Measurements from ENCODE around the gene LAIR1.

LAIR1 gene

GRCh38 chr19:54355675-54356074, 9.1 kb downstream of the LAIR1 start:
- no peaks in the 10 kb centered on the region for H3K4me1 ChIP-seq (ENCODE audit: control insufficient read depth, insufficient read depth, low read length)
- no peaks in the 10 kb centered on the region for H3K27me3 ChIP-seq (ENCODE audit: control insufficient read depth, insufficient read depth, low read length)
- H3K4me3 ChIP-seq (ENCODE audit: low read length): no peak overlapping the region
- no peaks in the 10 kb centered on the region for H3K36me3 ChIP-seq (ENCODE audit: control insufficient read depth, insufficient read depth, low read length)
- no peaks in the 10 kb centered on the region for H3K9me3 ChIP-seq (ENCODE audit: control insufficient read depth, low read length)
- no peak overlapping the region for H3K9ac ChIP-seq (ENCODE audit: low read length)

GRCh38 chr19:54354761-54355160, 10.0 kb downstream of the LAIR1 start:
- Histone ChIP-seq H3K4me3 (ENCODE audit: low read length) (no peak overlapping the region), H3K9ac (ENCODE audit: low read length) (no peak overlapping the region), H3K36me3 (ENCODE audit: control insufficient read depth, insufficient read depth, low read length) (no peaks in the 10 kb centered on the region), H3K9me3 (ENCODE audit: control insufficient read depth, low read length) (no peaks in the 10 kb centered on the region), H3K4me1 (ENCODE audit: control insufficient read depth, insufficient read depth, low read length) (no peaks in the 10 kb centered on the region), H3K27me3 (ENCODE audit: control insufficient read depth, insufficient read depth, low read length) (no peaks in the 10 kb centered on the region)

DNA sequence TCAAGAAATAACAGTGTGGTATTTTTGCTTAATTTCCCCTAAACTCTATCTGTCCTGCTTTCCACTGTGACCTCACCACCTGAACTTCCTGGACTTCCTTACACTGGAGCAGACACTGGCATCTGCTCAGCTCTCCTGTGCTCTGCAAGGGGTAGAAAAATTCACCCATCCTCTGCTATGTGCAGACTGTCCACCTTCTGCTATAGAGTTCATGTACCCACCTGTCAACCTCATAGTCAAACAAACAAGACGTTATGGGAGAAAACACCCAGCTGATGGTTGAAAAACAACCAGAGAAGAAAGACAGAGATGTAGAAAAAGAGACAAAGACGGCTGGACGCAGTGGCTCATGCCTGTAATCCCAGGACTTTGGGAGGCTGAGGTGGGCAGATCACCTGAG, 12.2 kb downstream of the LAIR1 start:
- Histone ChIP-seq H3K36me3 (ENCODE audit: control insufficient read depth, insufficient read depth, low read length) (no peaks in the 10 kb centered on the region), H3K9me3 (ENCODE audit: control insufficient read depth, low read length) (no peaks in the 10 kb centered on the region), H3K4me3 (ENCODE audit: low read length) (no peak overlapping the region), H3K9ac (ENCODE audit: low read length) (no peak overlapping the region), H3K4me1 (ENCODE audit: control insufficient read depth, insufficient read depth, low read length) (no peaks in the 10 kb centered on the region), H3K27me3 (ENCODE audit: control insufficient read depth, insufficient read depth, low read length) (no peaks in the 10 kb centered on the region)

DNA sequence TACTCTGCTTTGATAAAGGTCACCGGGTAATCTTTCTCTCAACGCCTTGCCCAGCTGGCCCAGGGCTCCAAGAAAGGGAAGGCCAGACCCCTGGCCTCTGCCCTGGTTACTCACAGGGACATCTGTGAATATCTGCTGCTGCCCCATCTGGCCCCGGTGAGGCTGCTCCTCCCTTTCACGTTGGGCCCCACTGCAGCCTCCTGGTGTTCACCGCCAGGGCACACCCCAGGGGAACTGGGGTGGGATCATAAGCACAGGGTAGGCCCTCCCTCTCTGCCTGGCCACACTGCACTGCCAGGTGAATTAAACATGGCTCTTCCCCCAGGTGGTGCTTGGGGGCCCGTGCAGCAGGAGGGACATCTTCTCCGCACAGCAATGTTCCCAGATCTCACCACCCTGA, 12.7 kb downstream of the LAIR1 start:
- Histone ChIP-seq H3K9ac (ENCODE audit: low read length) (no peak overlapping the region), H3K36me3 (ENCODE audit: control insufficient read depth, insufficient read depth, low read length) (no peaks in the 10 kb centered on the region), H3K27me3 (ENCODE audit: control insufficient read depth, insufficient read depth, low read length) (no peaks in the 10 kb centered on the region), H3K4me3 (ENCODE audit: low read length) (no peak overlapping the region), H3K4me1 (ENCODE audit: control insufficient read depth, insufficient read depth, low read length) (no peaks in the 10 kb centered on the region), H3K9me3 (ENCODE audit: control insufficient read depth, low read length) (no peaks in the 10 kb centered on the region)

DNA sequence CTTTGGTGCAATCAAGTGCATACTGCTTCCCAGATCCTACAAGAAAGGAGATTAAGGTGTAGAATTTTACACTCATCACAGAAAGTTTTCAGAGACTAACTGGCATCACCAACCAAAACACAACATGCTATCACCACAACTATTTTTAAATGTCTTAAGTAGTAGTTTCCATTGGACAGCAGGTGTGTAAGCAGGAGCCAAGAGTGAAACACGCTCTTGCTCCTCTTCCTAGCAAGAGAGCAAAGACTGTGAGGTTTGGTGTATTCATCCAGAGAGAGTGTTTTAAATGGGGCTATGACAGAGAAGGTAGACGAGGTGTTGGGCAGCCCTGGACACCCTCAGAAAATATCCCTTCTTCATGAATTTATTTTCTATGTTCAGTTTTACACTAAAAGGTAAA, 13.3 kb downstream of the LAIR1 start:
- Histone ChIP-seq H3K27me3 (ENCODE audit: control insufficient read depth, insufficient read depth, low read length) (peaks cover 4% of the 10 kb centered on the region), H3K9me3 (ENCODE audit: control insufficient read depth, low read length) (no peaks in the 10 kb centered on the region), H3K4me3 (ENCODE audit: low read length) (no peak overlapping the region), H3K9ac (ENCODE audit: low read length) (no peak overlapping the region), H3K4me1 (ENCODE audit: control insufficient read depth, insufficient read depth, low read length) (no peaks in the 10 kb centered on the region), H3K36me3 (ENCODE audit: control insufficient read depth, insufficient read depth, low read length) (no peaks in the 10 kb centered on the region)

DNA sequence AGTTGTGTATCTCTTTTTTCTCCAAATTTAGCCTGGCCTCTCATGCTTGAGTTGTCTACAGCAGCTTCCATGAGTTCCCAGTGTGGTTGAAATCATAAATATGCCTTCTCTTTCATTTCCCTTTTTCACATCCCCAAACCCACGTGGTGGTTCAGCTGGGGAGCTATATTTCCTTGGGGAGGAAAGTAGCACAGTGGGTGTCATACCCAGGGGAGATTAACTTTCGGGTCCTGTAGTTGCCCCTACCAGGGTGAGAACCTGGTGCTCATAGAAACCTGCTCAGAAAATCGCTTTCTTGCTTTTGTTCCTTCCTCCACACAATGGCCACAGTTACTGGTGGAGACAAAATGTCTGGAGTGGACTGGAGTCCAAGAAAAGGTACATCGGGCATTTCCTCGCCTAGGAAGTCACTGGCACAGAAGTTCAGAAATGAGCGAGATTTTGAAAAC, 18.8 kb downstream of the LAIR1 start:
- no peaks in the 10 kb centered on the region for H3K4me1 ChIP-seq (ENCODE audit: control insufficient read depth, insufficient read depth, low read length)
- H3K9me3 ChIP-seq (ENCODE audit: control insufficient read depth, low read length): no peaks in the 10 kb centered on the region
- H3K27me3 ChIP-seq (ENCODE audit: control insufficient read depth, insufficient read depth, low read length): peaks cover 4% of the 10 kb centered on the region
- H3K9ac ChIP-seq (ENCODE audit: low read length): no peak overlapping the region
- H3K36me3 ChIP-seq (ENCODE audit: control insufficient read depth, insufficient read depth, low read length): no peaks in the 10 kb centered on the region
- no peak overlapping the region for H3K4me3 ChIP-seq (ENCODE audit: low read length)

GRCh38 chr19:54343868-54344267, 20.9 kb downstream of the LAIR1 start:
- Histone ChIP-seq H3K9ac (ENCODE audit: low read length) (no peak overlapping the region), H3K27me3 (ENCODE audit: control insufficient read depth, insufficient read depth, low read length) (peaks cover 9% of the 10 kb centered on the region), H3K4me3 (ENCODE audit: low read length) (no peak overlapping the region), H3K36me3 (ENCODE audit: control insufficient read depth, insufficient read depth, low read length) (no peaks in the 10 kb centered on the region), H3K4me1 (ENCODE audit: control insufficient read depth, insufficient read depth, low read length) (no peaks in the 10 kb centered on the region), H3K9me3 (ENCODE audit: control insufficient read depth, low read length) (no peaks in the 10 kb centered on the region)

DNA sequence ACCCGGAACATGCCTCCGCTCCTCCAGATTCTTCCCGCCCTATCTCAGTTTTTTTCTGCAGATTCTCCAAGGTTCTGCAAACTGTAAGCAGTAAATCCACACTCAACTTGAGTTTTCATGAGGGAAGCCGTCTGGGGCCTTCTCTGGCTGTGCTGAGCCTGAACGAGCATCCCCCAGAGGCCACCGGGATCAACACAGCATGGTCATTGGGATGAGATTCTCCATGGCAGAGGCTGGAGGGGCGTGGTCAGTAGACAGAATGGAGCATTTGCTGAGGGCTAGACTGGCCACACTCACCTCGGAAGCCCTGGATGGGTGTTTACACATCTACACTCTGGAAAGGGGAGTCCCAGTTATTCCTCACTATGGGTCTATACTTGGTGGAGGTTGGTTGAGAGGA, 23.4 kb downstream of the LAIR1 start:
- H3K4me3 ChIP-seq (ENCODE audit: low read length): no peak overlapping the region

DNA sequence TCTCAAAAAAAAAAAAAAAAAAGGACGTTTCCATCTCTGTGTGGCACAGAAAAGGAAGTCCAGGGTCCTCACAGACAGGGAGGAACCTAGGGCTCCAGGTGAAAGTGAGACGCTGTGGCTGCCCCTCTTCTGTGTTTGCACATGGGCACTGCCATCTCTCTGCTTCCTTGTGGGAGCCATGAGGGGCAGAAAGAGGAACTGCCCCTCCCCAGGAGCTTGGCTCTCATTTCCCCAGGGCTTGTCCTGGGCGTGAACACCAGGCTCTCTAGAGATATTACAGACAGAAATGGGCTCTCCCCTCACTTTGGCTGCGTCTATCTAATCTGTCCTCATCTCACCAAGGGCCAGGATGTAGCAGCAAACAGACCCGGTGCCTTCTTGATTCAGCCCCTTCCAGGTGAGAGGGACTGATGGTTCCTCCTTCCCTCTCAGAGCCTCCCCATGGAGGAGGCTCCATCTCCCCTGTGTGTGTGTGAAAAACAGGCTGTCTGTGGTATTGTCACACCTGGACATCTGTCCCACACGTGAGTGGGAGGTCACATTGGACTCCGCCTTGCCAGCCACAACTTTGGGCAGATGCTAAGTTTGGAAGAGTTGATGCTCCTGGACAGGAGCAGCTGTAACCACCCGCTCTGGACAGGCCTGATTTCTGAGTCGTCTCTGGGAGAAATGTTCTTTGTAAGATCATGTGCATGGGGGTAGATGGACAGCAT, 24.9 kb downstream of the LAIR1 start:
- H3K36me3 ChIP-seq (ENCODE audit: control insufficient read depth, insufficient read depth, low read length): no peaks in the 10 kb centered on the region
- peaks cover 7% of the 10 kb centered on the region for H3K27me3 ChIP-seq (ENCODE audit: control insufficient read depth, insufficient read depth, low read length)
- H3K4me1 ChIP-seq (ENCODE audit: control insufficient read depth, insufficient read depth, low read length): no peaks in the 10 kb centered on the region
- no peaks in the 10 kb centered on the region for H3K9me3 ChIP-seq (ENCODE audit: control insufficient read depth, low read length)
- no peak overlapping the region for H3K9ac ChIP-seq (ENCODE audit: low read length)
- no peak overlapping the region for H3K4me3 ChIP-seq (ENCODE audit: low read length)

More for the DNA sequence above, 23.4 kb downstream of the LAIR1 start:
- Histone ChIP-seq H3K36me3 (ENCODE audit: control insufficient read depth, insufficient read depth, low read length) (no peaks in the 10 kb centered on the region), H3K9ac (ENCODE audit: low read length) (no peak overlapping the region), H3K27me3 (ENCODE audit: control insufficient read depth, insufficient read depth, low read length) (peaks cover 7% of the 10 kb centered on the region), H3K9me3 (ENCODE audit: control insufficient read depth, low read length) (no peaks in the 10 kb centered on the region), H3K4me1 (ENCODE audit: control insufficient read depth, insufficient read depth, low read length) (no peaks in the 10 kb centered on the region)

DNA sequence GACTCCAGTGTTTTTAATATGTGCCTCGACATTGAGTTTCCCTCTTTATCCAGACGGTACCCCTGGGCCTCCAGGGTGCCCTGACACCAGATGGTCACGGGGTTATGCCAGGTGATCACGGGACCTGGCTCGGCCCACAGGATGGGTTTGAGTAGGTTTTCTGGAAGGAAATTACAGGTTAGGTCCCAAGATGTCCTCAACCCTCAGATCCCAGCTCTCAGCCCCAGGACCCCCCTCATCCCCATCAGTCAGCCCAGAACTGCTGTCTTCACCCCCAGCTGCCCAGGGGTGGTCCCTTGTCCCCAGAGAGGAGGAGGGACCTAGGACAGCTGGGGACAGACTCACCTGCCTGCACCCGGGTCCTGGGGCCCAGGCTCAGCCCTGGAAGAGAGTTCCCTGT, 26.2 kb downstream of the LAIR1 start:
- no peaks in the 10 kb centered on the region for H3K36me3 ChIP-seq (ENCODE audit: control insufficient read depth, insufficient read depth, low read length)
- H3K27me3 ChIP-seq (ENCODE audit: control insufficient read depth, insufficient read depth, low read length): peaks cover 7% of the 10 kb centered on the region
- H3K4me1 ChIP-seq (ENCODE audit: control insufficient read depth, insufficient read depth, low read length): no peaks in the 10 kb centered on the region
- no peak overlapping the region for H3K9ac ChIP-seq (ENCODE audit: low read length)
- H3K9me3 ChIP-seq (ENCODE audit: control insufficient read depth, low read length): no peaks in the 10 kb centered on the region
- H3K4me3 ChIP-seq (ENCODE audit: low read length): no peak overlapping the region

DNA sequence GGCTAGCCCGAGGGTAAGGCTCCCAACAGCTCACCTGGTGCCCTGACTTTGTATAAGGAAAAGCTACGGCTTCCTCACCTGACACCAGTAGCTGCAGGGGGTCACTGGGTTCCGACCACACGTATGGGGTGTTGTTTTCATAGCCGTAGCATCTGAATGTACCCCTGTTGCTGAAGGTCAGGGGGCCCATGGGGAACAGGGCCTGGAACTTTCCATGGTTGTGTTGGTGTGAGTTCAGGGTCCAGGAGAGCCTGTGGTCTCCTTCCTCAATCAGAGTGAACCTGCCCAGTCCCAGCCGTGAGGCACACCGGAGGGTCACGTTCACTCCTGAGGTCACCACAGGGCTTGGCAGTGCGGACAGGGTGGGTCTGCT, 26.9 kb downstream of the LAIR1 start:
- Histone ChIP-seq H3K4me1 (ENCODE audit: control insufficient read depth, insufficient read depth, low read length) (no peaks in the 10 kb centered on the region), H3K36me3 (ENCODE audit: control insufficient read depth, insufficient read depth, low read length) (no peaks in the 10 kb centered on the region), H3K9ac (ENCODE audit: low read length) (no peak overlapping the region), H3K4me3 (ENCODE audit: low read length) (no peak overlapping the region), H3K9me3 (ENCODE audit: control insufficient read depth, low read length) (no peaks in the 10 kb centered on the region), H3K27me3 (ENCODE audit: control insufficient read depth, insufficient read depth, low read length) (peaks cover 7% of the 10 kb centered on the region)

DNA sequence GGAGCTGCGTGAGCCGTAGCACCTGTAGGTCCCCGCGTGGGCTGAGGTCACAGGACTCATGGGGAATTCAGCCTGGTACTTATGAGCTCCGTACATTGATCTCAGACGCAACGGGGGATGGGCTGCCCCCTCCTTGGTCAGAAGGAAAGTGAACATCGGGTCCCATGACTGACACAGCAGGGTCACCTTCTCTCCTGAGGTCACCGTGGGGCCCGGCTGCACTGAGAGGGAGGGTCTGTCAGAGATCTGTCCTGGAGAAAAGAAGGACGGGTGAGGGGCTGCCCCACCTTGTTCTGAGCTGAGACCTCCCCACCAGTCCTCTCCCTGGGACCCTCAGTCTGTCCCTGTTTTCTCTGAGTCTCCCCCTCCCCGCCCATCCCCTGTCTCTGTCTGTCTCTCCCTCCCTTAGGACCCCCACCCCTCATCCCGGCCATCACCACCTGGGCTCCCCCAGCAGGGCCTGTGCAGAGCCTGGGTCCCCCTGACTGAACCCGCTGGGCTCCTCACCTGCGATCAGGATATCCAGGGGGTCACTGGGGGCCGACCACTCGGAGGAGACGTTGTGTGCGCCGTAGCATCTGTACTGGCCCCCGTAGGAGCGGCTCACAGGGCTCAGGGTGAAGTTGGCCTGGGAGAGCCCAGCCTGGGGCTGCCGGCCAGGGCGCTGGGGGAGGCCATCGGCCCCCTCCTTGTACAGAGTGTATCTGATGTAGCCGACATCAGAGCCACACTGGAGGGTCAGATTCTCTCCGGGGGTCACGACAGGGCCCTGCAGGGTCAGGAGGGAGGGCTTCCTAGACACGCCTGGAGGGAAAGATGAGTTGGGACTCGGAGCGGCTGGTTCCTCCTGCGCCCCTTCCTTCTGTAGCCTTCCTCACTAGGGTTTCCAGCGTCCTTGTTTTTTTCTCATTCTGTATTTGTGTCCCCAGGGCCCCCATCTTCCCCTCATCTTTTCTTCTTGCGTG, 27.6 kb downstream of the LAIR1 start:
- Histone ChIP-seq H3K4me1 (ENCODE audit: control insufficient read depth, insufficient read depth, low read length) (no peaks in the 10 kb centered on the region), H3K9me3 (ENCODE audit: control insufficient read depth, low read length) (no peaks in the 10 kb centered on the region), H3K4me3 (ENCODE audit: low read length) (no peak overlapping the region), H3K27me3 (ENCODE audit: control insufficient read depth, insufficient read depth, low read length) (peaks cover 7% of the 10 kb centered on the region), H3K9ac (ENCODE audit: low read length) (no peak overlapping the region), H3K36me3 (ENCODE audit: control insufficient read depth, insufficient read depth, low read length) (no peaks in the 10 kb centered on the region)

Measured in mucosa of stomach (tissue), 1 donor.